Neuronal stem cell (in vitro differentiated cells): ENCODE results near the gene CFH.

ENCODE experiments used
- DNase-seq: peaks from one replicate; pipeline ENCODE4 v3.0.0-alpha.2; 2013; ENCODE audit warnings: low spot score
- H2AFZ ChIP-seq: one replicate; pipeline ENCODE4 v1.6.1; 2013; ENCODE audit warnings: mild to moderate bottlenecking, low read length, inconsistent platforms
- H2AK5ac ChIP-seq: 2 replicates; pipeline ENCODE4 v1.6.1; 2013; ENCODE audit warnings: low read depth, mild to moderate bottlenecking, inconsistent platforms, low read length, moderate library complexity, mixed read lengths
- H2BK120ac ChIP-seq: 2 replicates; pipeline ENCODE4 v1.6.1; 2013; ENCODE audit warnings: low read depth, mild to moderate bottlenecking, inconsistent platforms, low read length, moderate library complexity, mixed read lengths
- H2BK12ac ChIP-seq: one replicate; pipeline ENCODE4 v1.6.1; 2013; ENCODE audit warnings: low read length, inconsistent platforms
- H2BK15ac ChIP-seq: 2 replicates; pipeline ENCODE4 v1.6.1; 2013; ENCODE audit warnings: mild to moderate bottlenecking, low read length, inconsistent platforms, mixed read lengths
- H2BK5ac ChIP-seq: one replicate; pipeline ENCODE4 v1.6.1; 2013; ENCODE audit warnings: inconsistent platforms, mild to moderate bottlenecking, low read length, moderate library complexity
- H3K14ac ChIP-seq: one replicate; pipeline ENCODE4 v1.6.1; 2013; ENCODE audit warnings: low read length, inconsistent platforms
- H3K18ac ChIP-seq: 2 replicates; pipeline ENCODE4 v1.6.1; 2013; ENCODE audit warnings: low read length, inconsistent platforms
- H3K23ac ChIP-seq: 2 replicates; pipeline ENCODE4 v1.6.1; 2013; ENCODE audit warnings: low read depth, mild to moderate bottlenecking, mixed read lengths, low read length, inconsistent platforms; ENCODE audit not compliant: poor library complexity
- H3K27ac ChIP-seq: replicated peaks from 3 replicates; pipeline ENCODE4 v1.5.1; 2013; ENCODE audit warnings: low read length, inconsistent platforms
- H3K27me3 ChIP-seq, 3 experiments: 2 replicates each; pipeline ENCODE4 v1.6.1; 2013; ENCODE audit warnings: low read length in 3 of 3, mild to moderate bottlenecking in 2 of 3, inconsistent platforms in 1 of 3, low read depth in 1 of 3, mixed read lengths in 1 of 3, moderate library complexity in 1 of 3; ENCODE audit not compliant: control insufficient read depth in 3 of 3, insufficient read depth in 3 of 3
- H3K36me3 ChIP-seq, 2 donors: replicated peaks in 1 of 2; 2 replicates each; pipeline ENCODE4 v1.6.1; 2013; ENCODE audit warnings: low read length in 2 of 2; ENCODE audit not compliant: control insufficient read depth in 2 of 2, insufficient read depth in 2 of 2
- H3K4ac ChIP-seq: 2 replicates; pipeline ENCODE4 v1.6.1; 2013; ENCODE audit warnings: inconsistent platforms, mild to moderate bottlenecking, low read length, moderate library complexity
- H3K4me1 ChIP-seq, 2 donors: 1 replicate in 1 of 2; 2 replicates in 1 of 2; pipeline ENCODE4 v1.6.1; 2013; ENCODE audit warnings: low read length in 2 of 2, low read depth in 1 of 2; ENCODE audit not compliant: control insufficient read depth in 2 of 2, insufficient read depth in 1 of 2
- H3K4me2 ChIP-seq: one replicate; pipeline ENCODE4 v1.6.1; 2013; ENCODE audit warnings: mild to moderate bottlenecking, low read length, inconsistent platforms; ENCODE audit not compliant: insufficient read depth, poor library complexity, severe bottlenecking
- H3K4me3 ChIP-seq, 2 donors: 2 replicates each; pipeline ENCODE4 v1.5.1; 2013; ENCODE audit warnings: low read length in 2 of 2, mild to moderate bottlenecking in 2 of 2, inconsistent platforms in 1 of 2, moderate library complexity in 1 of 2
- H3K79me1 ChIP-seq: one replicate; pipeline ENCODE4 v1.6.1; 2013; ENCODE audit warnings: low read depth, mild to moderate bottlenecking, inconsistent platforms, low read length, moderate library complexity
- H3K9ac ChIP-seq: one replicate; pipeline ENCODE4 v1.6.1; 2013; ENCODE audit warnings: mild to moderate bottlenecking, low read depth, low read length, inconsistent platforms; ENCODE audit not compliant: poor library complexity
- H3K9me3 ChIP-seq, 2 donors: replicated peaks in 1 of 2; 2 replicates each; pipeline versions ENCODE3 to v1.6.1; 2013; ENCODE audit warnings: low read length in 2 of 2, mild to moderate bottlenecking in 2 of 2, inconsistent platforms in 1 of 2, low read depth in 1 of 2, mixed read lengths in 1 of 2, moderate library complexity in 1 of 2; ENCODE audit not compliant: control insufficient read depth in 2 of 2, insufficient read depth in 1 of 2
- H4K8ac ChIP-seq: one replicate; pipeline ENCODE4 v1.6.1; 2013; ENCODE audit warnings: low read depth, mild to moderate bottlenecking, inconsistent platforms, low read length, moderate library complexity
- H4K91ac ChIP-seq: one replicate; pipeline ENCODE4 v1.6.1; 2013; ENCODE audit warnings: low read length, low read depth, mild to moderate bottlenecking, inconsistent platforms; ENCODE audit not compliant: poor library complexity
- WGBS, 2 donors: extraction: QIAGEN DNeasy Blood & Tissue Kit; methylation state at CpG; one replicate each; pipeline ENCODE4 v1.1.7; 2013; ENCODE audit warnings: missing lambda C conversion rate in 2 of 2, mixed read lengths in 1 of 2; ENCODE audit not compliant: insufficient read length in 2 of 2, insufficient replicate concordance in 1 of 2; ENCODE audit errors: extremely low coverage in 2 of 2; 5-methylcytosine and 5-hydroxymethylcytosine counted together

CFH gene

DNA sequence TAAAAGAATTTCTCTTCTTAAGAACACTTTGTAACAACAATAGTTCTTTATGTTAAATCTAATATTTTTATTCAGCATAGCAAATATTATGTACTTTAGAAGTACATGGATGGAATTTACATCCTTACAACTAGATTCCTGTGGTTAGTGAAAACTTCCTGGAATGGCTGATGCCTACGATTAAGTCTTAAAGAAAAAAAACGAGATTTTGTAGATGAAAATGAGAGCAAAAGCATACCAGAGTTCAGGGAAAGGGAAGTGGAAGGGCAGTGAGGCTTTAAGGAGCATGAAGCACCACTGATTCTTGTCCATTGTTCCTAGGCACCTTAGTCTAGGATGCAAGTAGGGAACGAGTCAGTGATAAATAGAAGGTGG, 26.7 kb downstream of the CFH start:
- no peak overlapping the region for H2BK5ac ChIP-seq
- H3K36me3 ChIP-seq, result no peaks in the 10 kb centered on the region
- H2BK12ac ChIP-seq, result no peak overlapping the region
- no peak overlapping the region for H3K14ac ChIP-seq
- no peak overlapping the region for H2BK120ac ChIP-seq
- H2BK15ac ChIP-seq, result no peak overlapping the region
- no peak overlapping the region for H3K4me3 ChIP-seq
- no peak overlapping the region for H3K4ac ChIP-seq
- no peak overlapping the region for H3K23ac ChIP-seq
- H3K4me1 ChIP-seq, result no peaks in the 10 kb centered on the region
- no peak overlapping the region for H3K9ac ChIP-seq
- H2AFZ ChIP-seq, result no peak overlapping the region
- no peak overlapping the region for H3K27ac ChIP-seq
- H3K79me1 ChIP-seq, result no peaks in the 10 kb centered on the region
- no peak for DNase-seq
- WGBS, 2 donors, result no CpG with 5 or more reads among the region's 3 CpGs
- H3K4me2 ChIP-seq, result no peak overlapping the region
- H3K27me3 ChIP-seq, result no peaks in the 10 kb centered on the region
- H3K18ac ChIP-seq, result no peak overlapping the region
- no peak overlapping the region for H4K8ac ChIP-seq
- H4K91ac ChIP-seq, result no peak overlapping the region
- H2AK5ac ChIP-seq, result no peak overlapping the region
- H3K9me3 ChIP-seq, result no peaks in the 10 kb centered on the region

DNA sequence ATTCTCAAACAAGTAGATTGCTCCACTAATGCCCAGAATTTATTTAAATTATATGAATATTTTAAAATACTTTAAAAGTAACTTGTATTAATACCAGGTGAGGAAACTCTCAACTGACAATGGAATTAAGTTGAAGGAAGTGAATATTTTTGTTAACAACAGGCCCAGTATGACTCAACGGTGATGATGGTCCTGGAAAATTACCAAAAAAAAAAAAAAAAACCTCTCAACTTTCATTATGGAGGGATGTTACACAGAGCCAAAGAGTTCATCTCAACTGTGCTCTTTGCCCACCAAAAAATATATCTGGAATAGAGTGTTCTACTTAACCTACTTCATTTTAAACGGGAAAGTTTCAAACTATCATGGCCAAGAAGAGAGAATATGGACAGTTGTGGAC, 28.3 kb downstream of the CFH start:
- DNase-seq, result no peak
- Histone ChIP-seq H3K36me3 (no peaks in the 10 kb centered on the region), H4K8ac (no peak overlapping the region), H2BK15ac (no peak overlapping the region), H2BK5ac (no peak overlapping the region), H3K9me3 (no peaks in the 10 kb centered on the region), H4K91ac (no peak overlapping the region), H2BK120ac (no peak overlapping the region), H3K23ac (no peak overlapping the region), H3K14ac (no peak overlapping the region), H3K27ac (no peak overlapping the region), H3K4me3 (no peak overlapping the region), H3K4ac (no peak overlapping the region), H2AK5ac (no peak overlapping the region), H3K9ac (no peak overlapping the region), H3K27me3 (no peaks in the 10 kb centered on the region), H3K18ac (no peak overlapping the region), H2BK12ac (no peak overlapping the region), H3K79me1 (no peaks in the 10 kb centered on the region), H3K4me1 (no peaks in the 10 kb centered on the region), H3K4me2 (no peak overlapping the region), H2AFZ (no peak overlapping the region)
- WGBS, 2 donors, result no CpG with 5 or more reads among the region's 2 CpGs

DNA sequence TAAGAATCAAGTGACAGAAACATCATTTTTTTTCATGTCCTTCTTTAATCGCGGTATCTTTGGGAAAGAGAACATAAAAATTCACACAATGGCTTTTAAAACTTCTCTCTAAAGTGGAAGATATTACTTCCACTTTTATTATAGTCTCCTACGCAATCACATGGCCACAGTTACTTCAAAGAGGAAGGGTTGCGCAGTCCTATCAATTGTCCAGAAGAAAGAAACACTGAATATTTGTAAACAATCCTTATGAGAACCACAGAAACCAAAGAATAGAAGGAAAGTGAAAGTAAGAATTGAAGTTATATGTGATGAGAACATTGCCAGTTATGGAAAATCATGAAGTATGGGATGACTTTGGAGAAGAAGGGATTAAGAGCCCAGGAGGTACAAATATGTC, 32.6 kb downstream of the CFH start:
- H2BK5ac ChIP-seq, result no peak overlapping the region
- no peaks in the 10 kb centered on the region for H3K36me3 ChIP-seq
- WGBS, 2 donors, result no CpG with 5 or more reads among the region's 4 CpGs
- H2AFZ ChIP-seq, result no peak overlapping the region
- no peaks in the 10 kb centered on the region for H3K79me1 ChIP-seq
- no peak overlapping the region for H3K4ac ChIP-seq
- no peak overlapping the region for H4K8ac ChIP-seq
- no peaks in the 10 kb centered on the region for H3K27me3 ChIP-seq
- no peaks in the 10 kb centered on the region for H3K9me3 ChIP-seq
- no peak overlapping the region for H3K18ac ChIP-seq
- no peak overlapping the region for H2AK5ac ChIP-seq
- H3K4me2 ChIP-seq, result no peak overlapping the region
- no peak for DNase-seq
- H3K4me1 ChIP-seq, result no peaks in the 10 kb centered on the region
- no peak overlapping the region for H2BK15ac ChIP-seq
- no peak overlapping the region for H2BK12ac ChIP-seq
- H3K14ac ChIP-seq, result no peak overlapping the region
- no peak overlapping the region for H3K27ac ChIP-seq
- no peak overlapping the region for H3K23ac ChIP-seq
- no peak overlapping the region for H3K4me3 ChIP-seq
- H3K9ac ChIP-seq, result no peak overlapping the region
- no peak overlapping the region for H2BK120ac ChIP-seq
- no peak overlapping the region for H4K91ac ChIP-seq

- Histone ChIP-seq H3K23ac (no peak overlapping the region), H2AFZ (no peak overlapping the region), H2BK5ac (no peak overlapping the region), H3K4me1 (no peaks in the 10 kb centered on the region), H3K9me3 (no peaks in the 10 kb centered on the region), H3K14ac (no peak overlapping the region), H2BK15ac (no peak overlapping the region), H3K79me1 (no peaks in the 10 kb centered on the region), H3K27ac (no peak overlapping the region), H2BK120ac (no peak overlapping the region), H3K18ac (no peak overlapping the region), H4K8ac (no peak overlapping the region), H3K27me3 (no peaks in the 10 kb centered on the region), H3K4me2 (no peak overlapping the region), H2BK12ac (no peak overlapping the region), H3K4me3 (no peak overlapping the region), H2AK5ac (no peak overlapping the region), H3K9ac (no peak overlapping the region), H3K4ac (no peak overlapping the region), H4K91ac (no peak overlapping the region), H3K36me3 (no peaks in the 10 kb centered on the region)
- WGBS, 2 donors, result no CpG with 5 or more reads among the region's 1 CpG
- DNase-seq, result no peak
Observed at GRCh38 chr1:196685506-196685905, 33.7 kb downstream of the CFH start.
